Effector memory CD8-positive, alpha-beta T cell (primary cell): ENCODE measurements around the gene SMYD5.
A peak's percentile ranks its signal among the peaks of the same experiment; 100 is the strongest.
"Not testable (repeated sequence)": the region's sequence is repeated elsewhere in the genome, so short reads cannot be mapped to it uniquely, and the experiment has no call there.

ENCODE experiments used
- ATAC-seq: fragments of 150-1000 bp; cut with Tn5 transposase; replicated peaks from 2 replicates; pipeline ENCODE4 v1.10.0; 2021; ENCODE audit warnings: mild to moderate bottlenecking, moderate library complexity
- DNase-seq, 3 experiments: peaks; one replicate each; pipeline ENCODE4 v3.0.0; 2021
- H3K27ac Mint-ChIP-seq, 2 donors: one replicate each; pipeline ENCODE4 v1.8.0; 2022; ENCODE audit warnings: mild to moderate bottlenecking in 2 of 2, mixed read lengths in 2 of 2, moderate library complexity in 2 of 2
- H3K27me3 Mint-ChIP-seq, 2 donors: one replicate each; pipeline ENCODE4 v1.8.0; 2022; ENCODE audit warnings: mixed read lengths in 2 of 2
- H3K36me3 Mint-ChIP-seq: one replicate; pipeline ENCODE4 v1.8.0; 2022; ENCODE audit warnings: mild to moderate bottlenecking, moderate library complexity, mixed read lengths; ENCODE audit not compliant: insufficient read depth
- H3K4me1 Mint-ChIP-seq, 2 donors: one replicate each; pipeline ENCODE4 v1.8.0; 2022; ENCODE audit warnings: low read depth in 2 of 2, mixed read lengths in 2 of 2
- H3K4me3 Mint-ChIP-seq, 2 donors: one replicate each; pipeline ENCODE4 v1.8.0; 2022; ENCODE audit warnings: mild to moderate bottlenecking in 2 of 2, mixed read lengths in 2 of 2, moderate library complexity in 2 of 2
- H3K9me3 Mint-ChIP-seq, 2 donors: one replicate each; pipeline ENCODE4 v1.8.0; 2022; ENCODE audit warnings: mixed read lengths in 2 of 2

The SMYD5 gene

GRCh38 chr2:73255007-73255644, 41.1 kb downstream of the SMYD5 start:
- no peak overlapping the region for H3K4me3 Mint-ChIP-seq
- no peaks in the 10 kb centered on the region for H3K27me3 Mint-ChIP-seq
- ATAC-seq: no peak
- H3K4me1 Mint-ChIP-seq: peaks cover 3 to 4% of the 10 kb centered on the region in 2 donors
- H3K36me3 Mint-ChIP-seq: peaks cover 18% of the 10 kb centered on the region
- H3K27ac Mint-ChIP-seq: peak overlapping the region; percentile 35 to 74
- DNase-seq: no peak
- no peaks in the 10 kb centered on the region for H3K9me3 Mint-ChIP-seq

- H3K27ac Mint-ChIP-seq: peak overlapping the region; percentile 17 to 74
- peaks cover 10% of the 10 kb centered on the region for H3K36me3 Mint-ChIP-seq
- ATAC-seq (no peak), DNase-seq (no peak)
- H3K4me3 Mint-ChIP-seq: no peak overlapping the region
- peaks cover 3 to 4% of the 10 kb centered on the region in 2 donors for H3K4me1 Mint-ChIP-seq
- H3K9me3 Mint-ChIP-seq: no peaks in the 10 kb centered on the region
- H3K27me3 Mint-ChIP-seq: no peaks in the 10 kb centered on the region
These were observed 42.0 kb downstream of the SMYD5 start for GRCh38 chr2:73255907-73256617.

- DNase-seq (no peak), ATAC-seq (no peak)
- Mint-ChIP-seq H3K27ac (peak overlapping the region; percentile 74 to 75), H3K9me3 (no peaks in the 10 kb centered on the region), H3K4me1 (peaks cover 3 to 4% of the 10 kb centered on the region in 2 donors), H3K27me3 (no peaks in the 10 kb centered on the region), H3K4me3 (no peak overlapping the region), H3K36me3 (peaks cover 5% of the 10 kb centered on the region)
These were observed 42.5 kb downstream of the SMYD5 start for GRCh38 chr2:73256618-73256922.

GRCh38 chr2:73257021-73257420, 43.0 kb downstream of the SMYD5 start:
- no peak overlapping the region for H3K4me3 Mint-ChIP-seq
- H3K4me1 Mint-ChIP-seq: peaks cover 3 to 4% of the 10 kb centered on the region in 2 donors
- H3K27ac Mint-ChIP-seq: peak overlapping the region; percentile 74 to 75
- no peaks in the 10 kb centered on the region for H3K27me3 Mint-ChIP-seq
- H3K9me3 Mint-ChIP-seq: no peaks in the 10 kb centered on the region
- peaks cover 5% of the 10 kb centered on the region for H3K36me3 Mint-ChIP-seq
- DNase-seq (no peak), ATAC-seq (no peak)

- peaks cover 3 to 4% of the 10 kb centered on the region in 2 donors for H3K4me1 Mint-ChIP-seq
- peaks cover 5% of the 10 kb centered on the region for H3K36me3 Mint-ChIP-seq
- no peak overlapping the region for H3K4me3 Mint-ChIP-seq
- DNase-seq: no peak
- no peak for ATAC-seq
- peak overlapping the region; percentile 32 to 75 for H3K27ac Mint-ChIP-seq
- H3K27me3 Mint-ChIP-seq: no peaks in the 10 kb centered on the region
- no peaks in the 10 kb centered on the region for H3K9me3 Mint-ChIP-seq
These were observed 43.5 kb downstream of the SMYD5 start for GRCh38 chr2:73257425-73258125.

GRCh38 chr2:73258186-73258912, 44.3 kb downstream of the SMYD5 start:
- ATAC-seq: no peak
- Mint-ChIP-seq H3K27ac (peak overlapping the region in 1 of 2 donors; percentile 32), H3K27me3 (no peaks in the 10 kb centered on the region), H3K4me1 (peaks cover 3 to 4% of the 10 kb centered on the region in 2 donors), H3K4me3 (no peak overlapping the region), H3K36me3 (peaks cover 6% of the 10 kb centered on the region), H3K9me3 (no peaks in the 10 kb centered on the region)
- no peak for DNase-seq

- no peaks in the 10 kb centered on the region for H3K9me3 Mint-ChIP-seq
- H3K36me3 Mint-ChIP-seq: peaks cover 8% of the 10 kb centered on the region
- H3K27ac Mint-ChIP-seq: no peak overlapping the region
- no peaks in the 10 kb centered on the region for H3K27me3 Mint-ChIP-seq
- DNase-seq (no peak), ATAC-seq (no peak)
- H3K4me3 Mint-ChIP-seq: no peak overlapping the region
- H3K4me1 Mint-ChIP-seq: peaks cover 3 to 4% of the 10 kb centered on the region in 2 donors
These were observed 44.8 kb downstream of the SMYD5 start for GRCh38 chr2:73258913-73259215.

- H3K27ac Mint-ChIP-seq: peak overlapping the region in 1 of 2 donors; percentile 49
- ATAC-seq (no peak), DNase-seq (no peak)
- peaks cover 3 to 4% of the 10 kb centered on the region in 2 donors for H3K4me1 Mint-ChIP-seq
- no peak overlapping the region for H3K4me3 Mint-ChIP-seq
- H3K27me3 Mint-ChIP-seq: no peaks in the 10 kb centered on the region
- H3K36me3 Mint-ChIP-seq: peaks cover 8% of the 10 kb centered on the region
- no peaks in the 10 kb centered on the region for H3K9me3 Mint-ChIP-seq
These were observed 45.2 kb downstream of the SMYD5 start for GRCh38 chr2:73259276-73259675.

- no peaks in the 10 kb centered on the region for H3K27me3 Mint-ChIP-seq
- no peak for ATAC-seq
- H3K36me3 Mint-ChIP-seq: peaks cover 8% of the 10 kb centered on the region
These were observed 45.8 kb downstream of the SMYD5 start for GRCh38 chr2:73259704-73260337.

GRCh38 chr2:73260338-73260984, 46.4 kb downstream of the SMYD5 start:
- peaks cover 8% of the 10 kb centered on the region for H3K36me3 Mint-ChIP-seq
- DNase-seq: no peak
- H3K4me1 Mint-ChIP-seq: peaks cover 3 to 4% of the 10 kb centered on the region in 2 donors
- H3K9me3 Mint-ChIP-seq: no peaks in the 10 kb centered on the region
- no peak for ATAC-seq
- no peaks in the 10 kb centered on the region for H3K27me3 Mint-ChIP-seq
- no peak overlapping the region for H3K27ac Mint-ChIP-seq
- H3K4me3 Mint-ChIP-seq: no peak overlapping the region

More at GRCh38 chr2:73259704-73260337, 45.8 kb downstream of the SMYD5 start:
- Mint-ChIP-seq H3K9me3 (no peaks in the 10 kb centered on the region), H3K4me1 (peaks cover 3 to 4% of the 10 kb centered on the region in 2 donors), H3K27ac (peak overlapping the region in 1 of 2 donors; percentile 49), H3K4me3 (no peak overlapping the region)
- DNase-seq: no peak

GRCh38 chr2:73262108-73262651, 48.1 kb downstream of the SMYD5 start:
- no peaks in the 10 kb centered on the region for H3K9me3 Mint-ChIP-seq
- H3K36me3 Mint-ChIP-seq: peaks cover 8% of the 10 kb centered on the region
- H3K4me3 Mint-ChIP-seq: no peak overlapping the region
- ATAC-seq: no peak
- no peak overlapping the region for H3K27ac Mint-ChIP-seq
- H3K27me3 Mint-ChIP-seq: no peaks in the 10 kb centered on the region
- DNase-seq: no peak
- H3K4me1 Mint-ChIP-seq: peaks cover 4 to 10% of the 10 kb centered on the region in 2 donors

GRCh38 chr2:73262691-73263429, 48.8 kb downstream of the SMYD5 start:
- not testable (repeated sequence) for DNase-seq, ATAC-seq, H3K4me3 Mint-ChIP-seq, H3K27ac Mint-ChIP-seq, H3K4me1 Mint-ChIP-seq, H3K36me3 Mint-ChIP-seq, H3K9me3 Mint-ChIP-seq, H3K27me3 Mint-ChIP-seq
